ENCODE data around the gene PBX4. TPM values are rescaled to one million over a fixed set of nuclear protein-coding genes. Genes with fewer than 3 reads are reported as not detected.
"Not testable (repeated sequence)": the region's sequence is repeated elsewhere in the genome, so short reads cannot be mapped to it uniquely, and the experiment has no call there.

The PBX4 gene
- total RNA-seq, 1 donor from 2014 or later = not detected

- no peak for DNase-seq (ENCODE audit: missing footprints)
- no peak for ATAC-seq
- intact Hi-C loops (cut with DNase I) = no loop called here
Measured at GRCh38 chr19:19600793-19601330, 17.6 kb downstream of the PBX4 start.

- DNase-seq (ENCODE audit: missing footprints); intact Hi-C loops (cut with DNase I); ATAC-seq: not testable (repeated sequence)
Measured at GRCh38 chr19:19598728-19599451, 19.6 kb downstream of the PBX4 start.

- intact Hi-C loops (cut with DNase I) = no loop called here
- DNase-seq (ENCODE audit: missing footprints) (no peak), ATAC-seq (no peak)
Measured at GRCh38 chr19:19597809-19598306, 20.6 kb downstream of the PBX4 start.

GRCh38 chr19:19595171-19595701 is 23.3 kb downstream of the PBX4 start:
- DNase-seq (ENCODE audit: missing footprints) (no peak), ATAC-seq (no peak)
- intact Hi-C loops (cut with DNase I) = no loop called here

GRCh38 chr19:19594381-19594780 is 24.1 kb downstream of the PBX4 start:
- ATAC-seq (no peak), DNase-seq (ENCODE audit: missing footprints) (no peak)
- intact Hi-C loops (cut with DNase I) = no loop called here

GRCh38 chr19:19592690-19593089 is 25.8 kb downstream of the PBX4 start:
- ATAC-seq (no peak), DNase-seq (ENCODE audit: missing footprints) (no peak)
- intact Hi-C loops (cut with DNase I) = no loop called here

- ATAC-seq = no peak
- intact Hi-C loops (cut with DNase I) = no loop called here
Measured at GRCh38 chr19:19591133-19591825, 27.2 kb downstream of the PBX4 start.

GRCh38 chr19:19588546-19588945 is 29.9 kb downstream of the PBX4 start:
- DNase-seq (ENCODE audit: missing footprints) = no peak
- intact Hi-C loops (cut with DNase I) = no loop called here
- no peak for ATAC-seq

More at GRCh38 chr19:19591133-19591825, 27.2 kb downstream of the PBX4 start:
- no peak for DNase-seq (ENCODE audit: missing footprints)

- intact Hi-C loops (cut with DNase I) = no loop called here
- no peak for ATAC-seq
Measured at GRCh38 chr19:19587771-19588170, 30.7 kb downstream of the PBX4 start.

GRCh38 chr19:19584356-19584755 is 34.1 kb downstream of the PBX4 start:
- DNase-seq (ENCODE audit: missing footprints) = peak; percentile 3
- no peak for ATAC-seq
- intact Hi-C loops (cut with DNase I) = no loop called here

More at GRCh38 chr19:19587771-19588170, 30.7 kb downstream of the PBX4 start:
- no peak for DNase-seq (ENCODE audit: missing footprints)

- ATAC-seq (no peak), DNase-seq (ENCODE audit: missing footprints) (peak; percentile 25)
- intact Hi-C loops (cut with DNase I) = no loop called here
Measured at GRCh38 chr19:19582471-19582870, 36.0 kb downstream of the PBX4 start.

GRCh38 chr19:19581391-19581790 is 37.1 kb downstream of the PBX4 start:
- ATAC-seq (no peak), DNase-seq (ENCODE audit: missing footprints) (peak; percentile 9)

GRCh38 chr19:19580418-19580817 is 38.1 kb downstream of the PBX4 start:
- DNase-seq (ENCODE audit: missing footprints) (no peak), ATAC-seq (no peak)
- intact Hi-C loops (cut with DNase I) = no loop called here

More at GRCh38 chr19:19581391-19581790, 37.1 kb downstream of the PBX4 start:
- intact Hi-C loops (cut with DNase I) = no loop called here

GRCh38 chr19:19579533-19580361 is 38.7 kb downstream of the PBX4 start:
- DNase-seq (ENCODE audit: missing footprints) = no peak
- no peak for ATAC-seq
- intact Hi-C loops (cut with DNase I) = no loop called here

GRCh38 chr19:19578252-19578651 is 40.2 kb downstream of the PBX4 start:
- ATAC-seq = no peak
- DNase-seq (ENCODE audit: missing footprints) = no peak
- intact Hi-C loops (cut with DNase I) = no loop called here

GRCh38 chr19:19575411-19575810 is 43.1 kb downstream of the PBX4 start:
- ATAC-seq (no peak), DNase-seq (ENCODE audit: missing footprints) (no peak)
- intact Hi-C loops (cut with DNase I) = no loop called here

- intact Hi-C loops (cut with DNase I) = no loop called here
- ATAC-seq (no peak), DNase-seq (ENCODE audit: missing footprints) (no peak)
Measured at GRCh38 chr19:19571071-19571786, 47.3 kb downstream of the PBX4 start.

- DNase-seq (ENCODE audit: missing footprints) (no peak), ATAC-seq (no peak)
- intact Hi-C loops (cut with DNase I) = no loop called here
Measured at GRCh38 chr19:19570571-19570970, 47.9 kb downstream of the PBX4 start.
